Right lobe of liver (tissue), 6 donors: ENCODE measurements around the gene M1AP. TPM values are rescaled to one million over a fixed set of nuclear protein-coding genes. Genes with fewer than 3 reads are reported as not detected.

Source experiments
- ATAC-seq, 4 donors: fragments of 200-7000 bp; cut with Tn5 transposase; one replicate each; pipeline ENCODE4 v1.9.1; 2020; ENCODE audit warnings: mild to moderate bottlenecking in 4 of 4, moderate library complexity in 4 of 4
- DNase-seq, 3 donors: peaks; one replicate each; pipeline ENCODE4 v3.0.0-alpha.2; 2020
- H3K27ac ChIP-seq, 3 donors: fragments of 200-600 bp; one replicate each; pipeline ENCODE4 v1.8.0; 2022
- H3K27me3 ChIP-seq, 2 donors: fragments of 200-600 bp; one replicate each; pipeline ENCODE4 v1.8.0; 2022
- H3K36me3 ChIP-seq, 4 donors: fragments of 200-600 bp; sonication (generic) in 1 of 4; one replicate each; pipeline versions ENCODE4 v1.5.1 to v1.8.0; 2017 to 2022; ENCODE audit warnings: control low read depth in 1 of 4
- H3K4me1 ChIP-seq, 4 donors: fragments of 200-600 bp; sonication (generic) in 1 of 4; one replicate each; pipeline versions ENCODE4 v1.5.1 to v1.8.0; 2017 to 2022; ENCODE audit warnings: control low read depth in 1 of 4
- H3K4me3 ChIP-seq, 3 donors: fragments of 200-600 bp; one replicate each; pipeline ENCODE4 v1.8.0; 2022
- H3K9me3 ChIP-seq, 4 donors: fragments of 200-600 bp; sonication (generic) in 1 of 4; one replicate each; pipeline versions ENCODE4 v1.5.1 to v1.8.0; 2017 to 2022; ENCODE audit warnings: control low read depth in 1 of 4
- POLR2A ChIP-seq: fragments of 450-650 bp; IDR thresholded peaks from one replicate; pipeline ENCODE4 v1.6.1; 2017; ENCODE audit warnings: antibody characterized with exemption, mild to moderate bottlenecking
- WGBS: methylation state at CpG from one replicate; pipeline ENCODE4 v1.1.6; 2018; ENCODE audit warnings: low coverage, low lambda C conversion rate; ENCODE audit not compliant: insufficient coverage; ENCODE audit errors: missing lambda C conversion rate; 5-methylcytosine and 5-hydroxymethylcytosine counted together
- intact Hi-C, 2 donors: fragments of 100-400 bp; cut with DNase I; formaldehyde crosslinking; loops; one replicate each; pipeline versions ENCODE4 v1.11.2 to v1.14.1; 2022
- total RNA-seq, 6 experiments: library from RNA; depleted of rRNA in 2 of 6; stranded (reverse); fragments of >200 nt in 2 of 6; fragmentation: NEBNext Ultra II Directional in 3 of 6; extraction: Animal tissue kit (Norgen Biotek cat#: 25700) in 3 of 6; gene quantifications; one replicate each; pipeline versions ENCODE4 v1.1.0 to v1.2.4, GENCODE V29; 2016 to 2023
- TF ChIP-seq, protein P1 (sequence below), 4 donors: fragments of 200-600 bp in 3 of 4; fragments of 450-650 bp in 1 of 4; IDR thresholded peaks; one replicate each; pipeline versions ENCODE4 v1.5.1 to v1.8.0; 2016 to 2022; ENCODE audit warnings: antibody characterized with exemption in 4 of 4, mild to moderate bottlenecking in 2 of 4
- donor health status: DM: no; HTN: yes; CAD: no.
- donor health status: DM: no; HTN: no; CAD: no.
- donor health status: DM: no; HTN: no; CAD: no.
- donor health status: DM: no; HTN: yes; CAD: no.
- donor health status: DM: no; HTN: yes; CAD: no.

Gene M1AP
- total RNA-seq, 6 experiments from 2014 or later: not detected

DNA sequence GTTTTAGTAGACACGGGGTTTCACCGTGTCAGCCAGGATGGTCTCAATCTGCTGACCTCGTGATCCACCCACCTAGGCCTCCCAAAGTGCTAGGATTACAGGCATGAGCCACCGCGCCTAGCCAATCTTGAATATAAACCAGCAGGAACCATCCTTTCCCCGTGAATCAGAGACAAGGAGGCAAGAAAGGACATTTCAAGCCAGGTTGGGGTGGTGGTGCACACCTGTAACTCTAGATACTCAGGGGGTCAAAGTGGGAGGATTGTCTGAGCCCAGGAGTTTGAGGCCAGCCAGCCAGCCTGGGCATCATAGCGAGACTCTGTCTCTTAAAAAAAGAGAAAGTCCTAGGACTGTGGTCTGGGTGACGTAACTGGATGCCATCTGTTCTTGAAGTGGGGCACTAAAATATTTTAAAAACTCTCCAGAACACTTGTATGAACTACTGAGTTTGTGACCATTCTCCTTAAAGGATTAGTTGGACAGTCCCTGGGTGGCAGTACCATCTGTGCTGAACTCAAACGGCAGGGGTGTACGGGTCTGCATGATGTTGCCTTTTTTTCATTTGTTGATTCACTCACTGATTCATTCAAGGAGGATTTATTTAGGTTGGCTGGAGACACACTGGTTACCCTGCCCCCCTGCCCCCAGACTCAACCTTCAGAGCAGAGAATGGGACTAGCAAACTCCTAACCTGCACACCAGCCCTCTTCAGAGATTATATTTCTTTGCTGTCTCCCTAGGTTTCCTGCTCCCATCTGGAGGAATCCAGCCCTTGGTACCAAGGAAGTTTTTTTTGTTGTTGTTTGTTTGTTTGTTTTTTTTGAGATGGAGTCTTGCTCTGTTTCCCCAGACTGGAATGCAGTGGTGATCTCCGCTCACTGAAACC is 136.8 kb downstream of the M1AP start:
- no peaks in the 10 kb centered on the region for H3K9me3 ChIP-seq
- H3K27me3 ChIP-seq: peaks cover 6 to 38% of the 10 kb centered on the region in 2 donors
- ATAC-seq (no peak), DNase-seq (no peak)
- intact Hi-C loops: no loop called here
- H3K4me3 ChIP-seq: no peak overlapping the region
- WGBS: 26% methylated on average over 8 of the region's 11 CpGs
- H3K27ac ChIP-seq: no peak overlapping the region
- no peaks in the 10 kb centered on the region for H3K36me3 ChIP-seq
- no peak for TF ChIP-seq POLR2A
- TF ChIP-seq, protein P1, sequence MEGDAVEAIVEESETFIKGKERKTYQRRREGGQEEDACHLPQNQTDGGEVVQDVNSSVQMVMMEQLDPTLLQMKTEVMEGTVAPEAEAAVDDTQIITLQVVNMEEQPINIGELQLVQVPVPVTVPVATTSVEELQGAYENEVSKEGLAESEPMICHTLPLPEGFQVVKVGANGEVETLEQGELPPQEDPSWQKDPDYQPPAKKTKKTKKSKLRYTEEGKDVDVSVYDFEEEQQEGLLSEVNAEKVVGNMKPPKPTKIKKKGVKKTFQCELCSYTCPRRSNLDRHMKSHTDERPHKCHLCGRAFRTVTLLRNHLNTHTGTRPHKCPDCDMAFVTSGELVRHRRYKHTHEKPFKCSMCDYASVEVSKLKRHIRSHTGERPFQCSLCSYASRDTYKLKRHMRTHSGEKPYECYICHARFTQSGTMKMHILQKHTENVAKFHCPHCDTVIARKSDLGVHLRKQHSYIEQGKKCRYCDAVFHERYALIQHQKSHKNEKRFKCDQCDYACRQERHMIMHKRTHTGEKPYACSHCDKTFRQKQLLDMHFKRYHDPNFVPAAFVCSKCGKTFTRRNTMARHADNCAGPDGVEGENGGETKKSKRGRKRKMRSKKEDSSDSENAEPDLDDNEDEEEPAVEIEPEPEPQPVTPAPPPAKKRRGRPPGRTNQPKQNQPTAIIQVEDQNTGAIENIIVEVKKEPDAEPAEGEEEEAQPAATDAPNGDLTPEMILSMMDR (IDR thresholded peaks at IDR 0.05): no peak
- H3K4me1 ChIP-seq: peaks cover 0 to 15% (median 2%) of the 10 kb centered on the region in 4 donors

DNA sequence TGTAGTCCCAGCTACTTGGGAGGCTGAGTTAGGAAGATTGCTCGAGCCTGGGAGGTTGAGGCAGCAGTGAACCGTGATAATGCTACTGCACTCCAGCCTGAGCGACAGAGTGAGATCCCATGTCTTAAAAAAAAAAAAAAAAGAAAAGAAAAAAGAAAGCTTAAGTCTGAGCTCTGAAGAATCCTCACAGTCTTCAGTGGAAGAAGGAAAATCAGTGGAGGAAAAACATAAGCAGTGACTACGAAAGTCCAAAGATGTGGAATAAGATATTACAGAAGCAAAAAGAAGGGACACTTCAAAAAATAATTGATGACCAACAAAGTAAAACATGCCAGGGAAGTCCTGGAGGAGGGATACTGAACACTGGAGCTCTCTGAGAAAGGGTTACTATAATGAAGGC is 137.9 kb downstream of the M1AP start:
- DNase-seq (no peak), ATAC-seq (no peak)
- intact Hi-C loops: no loop called here
- peaks cover 6 to 27% of the 10 kb centered on the region in 2 donors for H3K27me3 ChIP-seq
- no peaks in the 10 kb centered on the region for H3K36me3 ChIP-seq
- WGBS: 85% methylated on average over 2 of the region's 4 CpGs
- H3K4me1 ChIP-seq: peaks cover 0 to 16% (median 6%) of the 10 kb centered on the region in 4 donors
- TF ChIP-seq, protein P1 (IDR thresholded peaks at IDR 0.05): no peak
- no peak for TF ChIP-seq POLR2A
- no peaks in the 10 kb centered on the region for H3K9me3 ChIP-seq
- no peak overlapping the region for H3K4me3 ChIP-seq
- no peak overlapping the region for H3K27ac ChIP-seq

DNA sequence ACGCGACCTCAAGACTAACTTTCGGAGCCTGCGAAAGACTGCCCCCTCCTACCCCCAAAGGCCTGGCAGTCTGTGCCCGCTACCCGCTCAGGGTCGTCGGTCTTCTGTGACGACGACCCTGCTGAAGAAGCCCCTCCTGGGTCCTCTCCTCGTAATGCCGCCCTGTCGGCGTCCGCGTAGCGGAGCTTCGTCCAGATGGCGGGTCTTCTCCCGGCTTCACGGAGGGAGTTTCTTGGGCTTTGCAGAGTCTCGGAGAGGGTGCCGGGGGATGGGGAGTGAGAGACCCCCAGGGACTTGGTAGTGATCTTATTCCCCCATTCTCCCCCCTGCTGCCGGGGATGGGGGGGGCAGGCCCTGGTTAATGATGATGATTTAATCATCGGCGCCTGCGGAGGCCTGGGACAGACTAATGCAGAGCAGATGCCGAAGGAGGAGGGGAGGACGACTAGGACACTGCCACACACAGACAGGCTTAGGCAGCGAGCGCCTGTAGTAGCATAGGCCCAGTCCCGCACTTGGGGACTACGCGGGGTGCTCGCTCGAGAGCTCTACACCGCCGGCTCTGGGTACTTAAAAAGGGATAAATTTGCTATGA is 140.1 kb downstream of the M1AP start:
- peak overlapping the region; percentile 92 to 96 (median 94) for H3K27ac ChIP-seq
- no peaks in the 10 kb centered on the region for H3K9me3 ChIP-seq
- intact Hi-C loops: no loop called here
- no peaks in the 10 kb centered on the region for H3K36me3 ChIP-seq
- TF ChIP-seq, protein P1 (IDR thresholded peaks at IDR 0.05): no peak
- H3K4me1 ChIP-seq: peaks cover 0 to 31% (median 12%) of the 10 kb centered on the region in 4 donors
- peaks cover under 1 to 4% of the 10 kb centered on the region in 2 donors for H3K27me3 ChIP-seq
- peak in 1 of 3 donors; percentile 42 for DNase-seq
- peak overlapping the region; percentile 76 to 95 (median 78) for H3K4me3 ChIP-seq
- WGBS: 11% methylated on average over 33 of the region's 38 CpGs
- ATAC-seq: peak in 1 of 4 donors; percentile 6

Other genes with a start within 250 kb of the M1AP start
- under 1 TPM in 5 of 6 experiments, not detected in 1; 0.18 to 0.56 (median 0.31) TPM for gene C2orf81, start 226.7 kb downstream of the M1AP start, total RNA-seq
- 1 to 10 TPM; 1.6 to 5.3 (median 2.2) TPM for gene WDR54, start 226.6 kb downstream of the M1AP start, total RNA-seq
- gene RTKN, start 206.4 kb downstream of the M1AP start, total RNA-seq: 100 to 1,000 TPM in 2 of 6 experiments, 10 to 100 TPM in 4; 61.5 to 103 (median 83.0) TPM
- gene INO80B, start 193.2 kb downstream of the M1AP start, total RNA-seq: 10 to 100 TPM in 5 of 6 experiments, 1 to 10 TPM in 1; 3.4 to 20.3 (median 18.8) TPM
- gene WBP1, start 189.9 kb downstream of the M1AP start, total RNA-seq: 10 to 100 TPM; 29.6 to 37.6 (median 32.2) TPM
- gene MOGS, start 182.9 kb downstream of the M1AP start, total RNA-seq: 10 to 100 TPM; 41.0 to 45.2 (median 43.6) TPM
- gene MRPL53, start 175.7 kb downstream of the M1AP start, total RNA-seq: 10 to 100 TPM; 10.7 to 51.9 (median 42.6) TPM
- gene CCDC142, start 165.3 kb downstream of the M1AP start, total RNA-seq: 10 to 100 TPM in 3 of 6 experiments, 1 to 10 TPM in 3; 5.9 to 15.4 (median 11.2) TPM
- 10 to 100 TPM; 14.5 to 31.5 (median 26.7) TPM for gene TTC31, start 165.2 kb downstream of the M1AP start, total RNA-seq
- gene LBX2, start 148.7 kb downstream of the M1AP start, total RNA-seq: 1 to 10 TPM; 1.4 to 8.4 (median 5.8) TPM
- gene PCGF1, start 140.6 kb downstream of the M1AP start, total RNA-seq: 10 to 100 TPM in 5 of 6 experiments, 1 to 10 TPM in 1; 9.6 to 17.5 (median 13.3) TPM
- not detected for gene TLX2, start 133.9 kb downstream of the M1AP start, total RNA-seq
- gene DQX1, start 122.1 kb downstream of the M1AP start, total RNA-seq: not detected
- gene AUP1, start 118.6 kb downstream of the M1AP start, total RNA-seq: 100 to 1,000 TPM in 1 of 6 experiments, 10 to 100 TPM in 5; 64.6 to 109 (median 80.4) TPM
- gene HTRA2, start 118.4 kb downstream of the M1AP start, total RNA-seq: 10 to 100 TPM; 12.3 to 20.3 (median 15.2) TPM
- 1 to 10 TPM in 5 of 6 experiments, under 1 TPM in 1; 0.92 to 3.3 (median 1.8) TPM for gene LOXL3, start 94.4 kb downstream of the M1AP start, total RNA-seq
- 1 to 10 TPM; 1.9 to 3.7 (median 3.2) TPM for gene DOK1, start 93.6 kb downstream of the M1AP start, total RNA-seq
- 1 to 10 TPM; 1.1 to 2.3 (median 1.6) TPM for gene SEMA4F, start 5.9 kb upstream of the M1AP start, total RNA-seq
- gene HK2, start 185.8 kb upstream of the M1AP start, total RNA-seq: 10 to 100 TPM in 1 of 6 experiments, 1 to 10 TPM in 1, under 1 TPM in 4; 0.48 to 23.0 (median 0.87) TPM